Astrocyte (in vitro differentiated cells and primary cell): ENCODE measurements around the gene TMEM9B.

Experiments used
- CTCF ChIP-seq: IDR thresholded peaks from 2 replicates; pipeline ENCODE4 v1.5.1; 2011; ENCODE audit warnings: low read depth, mild to moderate bottlenecking, inconsistent platforms, low read length, moderate library complexity; ENCODE audit not compliant: insufficient read depth
- EZH2 ChIP-seq: IDR thresholded peaks from 2 replicates; pipeline ENCODE4 v1.6.1; 2012; ENCODE audit warnings: mild to moderate bottlenecking, low read length, inconsistent platforms; ENCODE audit not compliant: insufficient read depth

- no peak for TF ChIP-seq CTCF
- no peak for TF ChIP-seq EZH2
Observed at GRCh38 chr11:8947230-8947943, 16.9 kb downstream of the TMEM9B start.
